DND-41 (cell line): ENCODE measurements around the gene MYCN.
"Not testable (repeated sequence)": the region's sequence is repeated elsewhere in the genome, so short reads cannot be mapped to it uniquely, and the experiment has no call there.

Source experiments
- EZH2 ChIP-seq: IDR thresholded peaks from 3 replicates; pipeline ENCODE4 v1.6.1; 2012; ENCODE audit warnings: borderline replicate concordance, low read depth, mild to moderate bottlenecking, moderate library complexity, low read length, inconsistent platforms; ENCODE audit not compliant: severe bottlenecking
- TF ChIP-seq, protein P1 (sequence below): IDR thresholded peaks from 2 replicates; pipeline ENCODE4 v1.5.1; 2012; ENCODE audit warnings: borderline replicate concordance, low read length, moderate library complexity, mild to moderate bottlenecking; ENCODE audit not compliant: poor library complexity, severe bottlenecking; ENCODE audit errors: extremely low read depth

DNA sequence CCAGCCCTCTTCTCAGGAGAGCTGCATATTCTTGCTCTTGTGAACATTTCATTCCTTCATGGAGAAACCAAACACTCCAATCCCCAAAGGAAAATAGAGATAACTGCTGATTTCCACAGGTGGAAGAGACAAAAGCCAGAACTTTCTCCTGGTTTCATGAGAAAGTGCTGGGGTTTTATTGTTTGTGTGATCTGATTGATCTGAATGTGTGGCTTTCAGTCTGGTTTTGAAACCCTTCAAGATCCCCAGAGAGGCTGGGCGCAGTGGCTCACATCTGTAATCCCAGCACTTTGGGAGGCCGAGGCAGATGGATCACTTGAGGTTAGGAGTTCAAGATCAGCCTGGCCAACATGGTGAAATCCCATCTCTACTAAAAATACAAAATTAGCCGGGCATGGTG lies 11.3 kb upstream of the MYCN start:
- TF ChIP-seq, protein P1, sequence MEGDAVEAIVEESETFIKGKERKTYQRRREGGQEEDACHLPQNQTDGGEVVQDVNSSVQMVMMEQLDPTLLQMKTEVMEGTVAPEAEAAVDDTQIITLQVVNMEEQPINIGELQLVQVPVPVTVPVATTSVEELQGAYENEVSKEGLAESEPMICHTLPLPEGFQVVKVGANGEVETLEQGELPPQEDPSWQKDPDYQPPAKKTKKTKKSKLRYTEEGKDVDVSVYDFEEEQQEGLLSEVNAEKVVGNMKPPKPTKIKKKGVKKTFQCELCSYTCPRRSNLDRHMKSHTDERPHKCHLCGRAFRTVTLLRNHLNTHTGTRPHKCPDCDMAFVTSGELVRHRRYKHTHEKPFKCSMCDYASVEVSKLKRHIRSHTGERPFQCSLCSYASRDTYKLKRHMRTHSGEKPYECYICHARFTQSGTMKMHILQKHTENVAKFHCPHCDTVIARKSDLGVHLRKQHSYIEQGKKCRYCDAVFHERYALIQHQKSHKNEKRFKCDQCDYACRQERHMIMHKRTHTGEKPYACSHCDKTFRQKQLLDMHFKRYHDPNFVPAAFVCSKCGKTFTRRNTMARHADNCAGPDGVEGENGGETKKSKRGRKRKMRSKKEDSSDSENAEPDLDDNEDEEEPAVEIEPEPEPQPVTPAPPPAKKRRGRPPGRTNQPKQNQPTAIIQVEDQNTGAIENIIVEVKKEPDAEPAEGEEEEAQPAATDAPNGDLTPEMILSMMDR: not testable (repeated sequence)
- TF ChIP-seq EZH2: not testable (repeated sequence)
